ENCODE measurements around the gene PRORP. TPM values are rescaled to one million over a fixed set of nuclear protein-coding genes. Genes with fewer than 3 reads are reported as not detected.

The PRORP gene
- polyA plus RNA-seq, 1 of the 3 experiments (the other 2 are of a cell fraction), result 17.9 TPM

GRCh38 chr14:35117112-35117511 lies 5.2 kb upstream of the PRORP start:
- ChIA-PET CTCF (interaction anchor here (1.0 kb wide), 1 partner anchor 15 kb away, joined by 3 read pairs; no protein-coding TSS in a partner anchor), POLR2A (interaction anchor here (0.6 kb wide), 1 partner anchor 10 kb away, joined by 8 read pairs; no protein-coding TSS in a partner anchor)
- Histone ChIP-seq H3K4me2 (no peak overlapping the region), H3K4me1 (ENCODE audit: control insufficient read depth in 1 of 2, insufficient read depth in 2 of 2, low read depth in 1 of 2, low read length in 1 of 2) (peaks cover 0 to 3% of the 10 kb centered on the region in 2 experiments; a peak in 1 of 4 replicates), H3K9me3 (no peaks in the 10 kb centered on the region), H3K4me3 (ENCODE audit: low read depth in 2 of 2, low read length in 1 of 2) (no peak overlapping the region), H3K27me3 (ENCODE audit: insufficient read depth) (no peaks in the 10 kb centered on the region), H3K27ac (ENCODE audit: low read depth in 2 of 2, low read length in 1 of 2) (no peak overlapping the region), H3K79me2 (ENCODE audit: insufficient read depth) (peaks cover 46% of the 10 kb centered on the region), H2AFZ (ENCODE audit: low read depth) (no peak overlapping the region), H3K9ac (no peak overlapping the region), H3F3A (replicated peaks; ENCODE audit: insufficient read depth) (peaks cover 6% of the 10 kb centered on the region), H3K36me3 (replicated peaks in 1 of 2; ENCODE audit: control insufficient read depth in 1 of 2, insufficient read depth in 2 of 2, low read length in 1 of 2) (peaks cover 10 to 33% of the 10 kb centered on the region in 2 experiments), H4K20me1 (ENCODE audit: insufficient read depth) (no peaks in the 10 kb centered on the region), H3K9me2 (no peaks in the 10 kb centered on the region)
- no peak for DNase-seq
- WGBS (ENCODE audit: low lambda C conversion rate), result 96% methylated on average over 2 of the region's 2 CpGs
- TF ChIP-seq FOXJ3 (CRISPR knock-in tag; IDR thresholded peaks at IDR 0.05) (no peak), RFX5 (IDR thresholded peaks at IDR 0.05; ENCODE audit: low read length) (no peak), TCF12 (IDR thresholded peaks at IDR 0.05) (no peak), TEAD4 (IDR thresholded peaks at IDR 0.05; ENCODE audit: borderline replicate concordance, insufficient read depth) (no peak), GATA2 (CRISPR knock-in tag; IDR thresholded peaks at IDR 0.05) (no peak), FOXM1 (IDR thresholded peaks at IDR 0.05; ENCODE audit: low read depth) (no peak), POLR2AphosphoS5 (IDR thresholded peaks at IDR 0.05; ENCODE audit: low read depth, low read length) (no peak), ELF1 (IDR thresholded peaks at IDR 0.05) (no peak), MEF2A (IDR thresholded peaks at IDR 0.05; ENCODE audit: borderline replicate concordance, low read depth) (no peak), GABPA (IDR thresholded peaks at IDR 0.05; ENCODE audit: low read depth) (no peak)
- TF ChIP-seq, protein P1, sequence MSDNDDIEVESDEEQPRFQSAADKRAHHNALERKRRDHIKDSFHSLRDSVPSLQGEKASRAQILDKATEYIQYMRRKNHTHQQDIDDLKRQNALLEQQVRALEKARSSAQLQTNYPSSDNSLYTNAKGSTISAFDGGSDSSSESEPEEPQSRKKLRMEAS (IDR thresholded peaks at IDR 0.05; ENCODE audit: low read depth), result no peak

DNA sequence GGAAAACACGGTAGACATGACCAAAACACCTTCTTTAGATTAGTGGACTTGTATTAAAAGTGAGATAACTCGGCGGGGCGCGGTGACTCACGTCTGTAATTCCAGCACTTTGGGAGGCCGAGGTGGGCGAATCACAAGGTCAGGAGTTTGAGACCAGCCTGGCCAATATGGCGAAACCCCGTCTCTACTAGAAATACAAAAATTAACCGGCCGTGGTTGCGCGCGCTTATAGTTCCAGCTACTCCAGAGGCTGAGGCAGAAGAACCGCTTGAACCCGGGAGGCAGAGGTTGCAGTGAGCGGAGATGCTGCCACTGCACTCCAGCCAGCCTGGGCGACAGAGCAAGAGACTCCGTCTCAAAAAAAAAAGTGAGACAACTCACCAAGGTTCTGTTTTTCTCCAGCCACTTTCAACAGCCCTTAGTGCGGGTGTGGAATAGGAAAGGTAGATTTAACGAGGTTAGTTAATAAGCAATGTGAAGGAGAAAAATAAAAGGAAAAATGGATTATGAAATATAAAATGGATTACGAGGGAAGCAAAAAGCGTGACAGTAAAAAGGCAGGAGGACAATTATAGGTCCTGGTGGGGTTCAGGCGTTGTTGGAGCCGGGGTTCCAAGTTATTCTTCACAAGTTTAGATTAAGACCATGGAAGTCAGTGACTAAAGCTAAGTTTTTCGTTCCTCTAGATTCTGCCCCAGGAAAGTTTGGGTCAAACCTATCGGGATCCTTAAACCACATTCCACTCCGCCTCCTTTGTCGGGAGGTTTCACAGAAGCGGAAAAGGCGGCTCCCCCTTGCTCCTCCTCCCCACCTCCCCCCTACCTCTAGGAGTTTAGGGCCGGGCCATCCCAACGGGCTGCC lies 1.1 kb upstream of the PRORP start:
- Histone ChIP-seq H3K4me2 (peak overlapping the region; percentile 86), H4K20me1 (ENCODE audit: insufficient read depth) (no peaks in the 10 kb centered on the region), H3K9me2 (no peaks in the 10 kb centered on the region), H3K4me1 (ENCODE audit: control insufficient read depth in 1 of 2, insufficient read depth in 2 of 2, low read depth in 1 of 2, low read length in 1 of 2) (peaks cover 8 to 12% of the 10 kb centered on the region in 2 experiments; a peak in 3 of 4 replicates), H3K9me3 (no peaks in the 10 kb centered on the region), H3K9ac (peak overlapping the region; percentile 90), H3F3A (replicated peaks; ENCODE audit: insufficient read depth) (peaks cover 6% of the 10 kb centered on the region), H3K36me3 (replicated peaks in 1 of 2; ENCODE audit: control insufficient read depth in 1 of 2, insufficient read depth in 2 of 2, low read length in 1 of 2) (no peaks in the 10 kb centered on the region), H3K27me3 (ENCODE audit: insufficient read depth) (no peaks in the 10 kb centered on the region), H3K27ac (ENCODE audit: low read depth in 2 of 2, low read length in 1 of 2) (peak overlapping the region; percentile 98), H3K79me2 (ENCODE audit: insufficient read depth) (peaks cover 63% of the 10 kb centered on the region), H2AFZ (ENCODE audit: low read depth) (peak overlapping the region; percentile 90), H3K4me3 (ENCODE audit: low read depth in 2 of 2, low read length in 1 of 2) (peak overlapping the region; percentile 81)
- no peak for DNase-seq
- POLR2A ChIA-PET, result interaction anchor here (0.6 to 1.9 kb wide), 4 partner anchors 75 to 412 kb away, joined by 3 to 5 read pairs (median 4); partner anchors contain the start of genes BAZ1A, INSM2 and PSMA6
- 0 out of 2 replicates have a peak, but pooled peaks have one; percentile 22 for TF ChIP-seq TCF12 (IDR thresholded peaks at IDR 0.05)
- TF ChIP-seq, protein P1 (IDR thresholded peaks at IDR 0.05; ENCODE audit: low read depth), result no peak
- TF ChIP-seq RXRA (IDR thresholded peaks at IDR 0.05; ENCODE audit: borderline replicate concordance, low read depth), result no peak
- TF ChIP-seq RCOR1 (IDR thresholded peaks at IDR 0.05; ENCODE audit: low read length), result 0 out of 2 replicates have a peak, but pooled peaks have one; percentile 26
- TF ChIP-seq FOSL2 (IDR thresholded peaks at IDR 0.05; ENCODE audit: borderline replicate concordance, low read depth), result 0 out of 2 replicates have a peak, but pooled peaks have one; percentile 9
- peak; percentile 86 for TF ChIP-seq POLR2AphosphoS5 (IDR thresholded peaks at IDR 0.05; ENCODE audit: low read depth, low read length)
- TF ChIP-seq GATA2 (CRISPR knock-in tag; IDR thresholded peaks at IDR 0.05), result no peak
- peak; percentile 69; the same call in 1 of the 2 replicates for TF ChIP-seq TAF1 (IDR thresholded peaks at IDR 0.05; ENCODE audit: borderline replicate concordance, low read depth, low read length)
- TF ChIP-seq YY1 (IDR thresholded peaks at IDR 0.05; ENCODE audit: low read depth), result peak; percentile 30; the same call in 1 of the 2 replicates
- TF ChIP-seq NFIC (IDR thresholded peaks at IDR 0.05; ENCODE audit: borderline replicate concordance), result no peak
- WGBS (ENCODE audit: low lambda C conversion rate), result 8% methylated on average over 34 of the region's 34 CpGs
- CTCF ChIA-PET, result interaction anchor here (0.7 to 1.3 kb wide), 4 partner anchors 19 to 300 kb away, joined by 3 to 4 read pairs (median 4); no protein-coding TSS in a partner anchor
